ENCODE data around the gene PPM1J.

- TF ChIP-seq CTCF (IDR thresholded peaks at IDR 0.05; ENCODE audit: low read depth, low read length) (no peak), MYC (IDR thresholded peaks at IDR 0.05; ENCODE audit: low read depth, low read length) (no peak), POLR2A (IDR thresholded peaks at IDR 0.05; ENCODE audit: extremely low read depth, insufficient read length) (no peak), MAX (IDR thresholded peaks at IDR 0.05; ENCODE audit: low read depth, low read length) (no peak)
These were observed 29.2 kb downstream of the PPM1J start for GRCh38 chr1:112685913-112686312.

Measured in NB4 (cell line).